Adipose tissue (tissue), 3 donors: Measurements from ENCODE around the gene ITGB5. TPM values are rescaled to one million over a fixed set of nuclear protein-coding genes. Genes with fewer than 3 reads are reported as not detected.
"Not testable (repeated sequence)": the region's sequence is repeated elsewhere in the genome, so short reads cannot be mapped to it uniquely, and the experiment has no call there.

Source experiments
- H3K27ac ChIP-seq: one replicate; pipeline ENCODE4 v1.5.1; 2013; ENCODE audit warnings: low read depth, low read length
- WGBS, 3 donors: extraction: QIAGEN DNeasy Blood & Tissue Kit; methylation state at CpG; one replicate each; pipeline ENCODE4 v1.1.7; 2013; 5-methylcytosine and 5-hydroxymethylcytosine counted together
- polyA plus RNA-seq, 3 donors: library from polyadenylated mRNA; stranded (reverse); fragments of 200-250 nt; gene quantifications; one replicate each; pipeline ENCODE4 v1.2.3, GENCODE V29; 2013
- donor health status: healthy with polysubstance abuse.
- donor health status: Bipolar disorder and iron deficiency.
- donor health status: healthy.

Gene ITGB5
- polyA plus RNA-seq, 3 donors = 17.1 to 83.8 (median 50.0) TPM

DNA sequence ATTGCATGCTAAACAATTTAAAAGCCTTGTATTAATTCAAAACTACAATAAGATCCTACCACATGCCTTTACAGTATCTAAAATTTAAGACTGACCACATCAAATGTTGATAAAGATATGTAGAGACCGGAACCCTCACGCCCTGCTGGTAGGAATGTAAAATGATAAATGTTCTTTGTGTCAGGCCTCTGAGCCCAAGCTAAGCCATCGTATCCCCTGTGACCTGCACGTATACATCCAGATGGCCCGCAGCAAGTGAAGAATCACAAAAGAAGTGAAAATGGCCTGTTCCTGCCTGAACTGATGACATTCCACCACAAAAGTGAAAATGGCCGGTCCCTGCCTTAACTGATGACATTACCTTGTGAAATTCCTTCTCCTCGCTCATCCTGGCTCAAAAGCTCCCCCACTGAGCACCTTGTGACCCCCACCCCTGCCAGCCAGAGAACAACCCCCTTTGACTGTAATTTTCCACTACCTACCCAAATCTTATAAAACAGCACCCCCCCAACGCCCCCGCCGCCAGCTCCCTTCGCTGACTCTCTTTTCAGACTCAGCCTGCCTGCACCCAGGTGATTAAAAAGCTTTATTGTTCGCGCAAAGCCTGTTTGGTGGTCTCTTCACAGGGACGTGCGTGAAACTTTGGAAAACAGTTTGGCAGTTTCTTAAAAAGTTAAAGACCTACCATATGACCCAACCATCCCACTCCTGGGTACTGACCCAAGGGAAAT, 59.5 kb downstream of the ITGB5 start:
- H3K27ac ChIP-seq = not testable (repeated sequence)
- WGBS, 3 donors = 86 to 92% (median 91%) methylated on average over 15 of the region's 15 CpGs

- no peak overlapping the region for H3K27ac ChIP-seq
Measured at GRCh38 chr3:124826703-124827102, 60.5 kb downstream of the ITGB5 start.

DNA sequence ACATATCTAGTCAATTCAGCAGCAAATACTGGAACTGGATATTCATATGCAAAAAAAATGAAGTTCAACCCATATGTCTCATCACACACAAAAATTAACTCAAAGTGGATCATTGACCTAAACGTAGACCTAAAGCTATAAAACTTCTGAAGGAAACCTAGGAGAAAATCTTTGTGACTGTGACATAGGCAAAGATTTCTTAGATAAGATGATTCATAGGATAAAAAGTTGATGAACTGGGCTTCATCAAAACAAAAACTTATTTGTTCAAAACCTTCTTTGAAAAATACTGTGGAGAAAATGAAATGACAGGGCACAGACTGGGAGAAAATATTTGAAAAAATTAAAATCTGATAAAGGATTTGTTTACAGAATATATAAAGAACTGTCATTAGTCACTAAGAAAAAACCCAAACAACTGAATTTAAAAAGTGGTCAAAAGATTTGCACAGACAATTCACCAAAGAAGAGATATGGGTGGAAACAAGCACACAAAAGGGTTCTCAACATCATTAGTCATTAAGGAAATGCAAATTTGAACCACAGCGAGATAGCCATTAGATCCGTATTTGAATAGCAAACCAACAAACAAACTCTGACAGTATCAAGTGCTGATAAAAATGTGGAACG, 62.8 kb downstream of the ITGB5 start:
- WGBS, 3 donors = 93 to 95% (median 95%) methylated on average over 4 of the region's 4 CpGs
- no peak overlapping the region for H3K27ac ChIP-seq

More at GRCh38 chr3:124826703-124827102, 60.5 kb downstream of the ITGB5 start:
- 28 to 65% (median 30%) methylated on average over 3 of the region's 3 CpGs for WGBS, 3 donors

DNA sequence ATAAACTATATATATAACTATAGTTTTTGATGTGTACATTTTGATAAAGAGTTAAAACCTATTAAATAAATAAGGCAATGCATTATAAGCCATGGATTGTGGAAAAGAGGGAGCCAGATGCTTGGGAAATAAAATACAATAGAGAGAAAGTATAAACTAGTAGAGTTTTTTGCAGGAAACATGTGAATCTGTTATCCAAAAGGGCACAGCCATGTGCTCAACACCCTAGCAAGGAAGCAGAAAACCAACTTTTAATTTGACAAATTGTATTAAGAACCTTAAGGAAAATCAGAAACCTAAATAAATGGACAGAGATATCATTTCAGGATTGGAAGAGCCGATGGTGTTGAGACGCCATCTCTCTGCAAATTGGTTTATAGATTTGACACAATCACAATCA, 63.5 kb downstream of the ITGB5 start:
- WGBS, 3 donors = 74 to 99% (median 99%) methylated on average over 2 of the region's 2 CpGs
- no peak overlapping the region for H3K27ac ChIP-seq

GRCh38 chr3:124823206-124823605, 64.0 kb downstream of the ITGB5 start:
- H3K27ac ChIP-seq = no peak overlapping the region
- WGBS, 3 donors = 54 to 100% (median 77%) methylated on average over 1 of the region's 1 CpG

GRCh38 chr3:124821356-124821755, 65.8 kb downstream of the ITGB5 start:
- no peak overlapping the region for H3K27ac ChIP-seq
- 93 to 97% (median 94%) methylated on average over 6 of the region's 6 CpGs for WGBS, 3 donors

- WGBS, 3 donors = 60 to 86% (median 69%) methylated on average over 9 of the region's 9 CpGs
- no peak overlapping the region for H3K27ac ChIP-seq
Measured at GRCh38 chr3:124818398-124819091, 68.6 kb downstream of the ITGB5 start.

DNA sequence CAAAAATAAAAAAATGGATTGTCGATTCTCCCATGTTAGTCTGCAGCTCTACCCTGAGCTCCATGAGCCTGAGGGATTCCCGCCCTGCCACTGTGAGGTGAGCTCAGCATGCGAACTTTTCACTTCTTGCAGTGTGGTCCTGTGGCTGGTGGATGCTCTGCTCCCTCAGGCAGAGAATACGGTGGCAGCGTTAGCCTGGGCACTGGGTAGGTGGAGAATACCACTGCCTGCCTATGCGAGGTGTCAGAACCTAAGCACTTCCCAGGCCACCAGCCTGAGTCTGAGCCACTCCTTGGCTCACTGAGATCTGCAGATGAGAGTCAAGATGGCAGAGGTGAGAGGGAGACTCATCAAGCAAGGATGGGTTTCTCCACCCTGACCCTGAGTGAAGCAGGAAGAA, 70.1 kb downstream of the ITGB5 start:
- WGBS, 3 donors = 95 to 98% (median 97%) methylated on average over 6 of the region's 6 CpGs
- no peak overlapping the region for H3K27ac ChIP-seq

DNA sequence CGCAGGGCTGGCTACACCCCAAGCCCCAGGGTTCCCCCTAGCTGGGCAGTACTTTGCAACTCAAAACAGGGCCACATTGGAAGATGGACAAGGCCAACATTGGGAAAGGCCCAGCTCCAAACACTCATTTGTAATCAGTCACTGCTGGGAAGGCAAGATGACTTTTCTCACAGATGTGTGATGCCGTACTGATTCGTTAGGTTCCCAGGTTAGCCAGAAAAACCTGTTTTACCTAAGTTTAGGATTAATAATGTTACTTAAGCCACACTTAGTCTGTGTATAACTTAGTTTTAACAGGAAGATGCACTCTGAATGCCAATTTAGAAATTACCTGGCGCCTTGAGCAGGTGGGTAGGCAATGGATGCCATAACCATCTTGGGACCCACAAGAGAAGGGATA, 71.0 kb downstream of the ITGB5 start:
- H3K27ac ChIP-seq = no peak overlapping the region

GRCh38 chr3:124815781-124816180, 71.4 kb downstream of the ITGB5 start:
- H3K27ac ChIP-seq = no peak overlapping the region

More for the DNA sequence above, 71.0 kb downstream of the ITGB5 start:
- 91 to 96% (median 96%) methylated on average over 4 of the region's 4 CpGs for WGBS, 3 donors

DNA sequence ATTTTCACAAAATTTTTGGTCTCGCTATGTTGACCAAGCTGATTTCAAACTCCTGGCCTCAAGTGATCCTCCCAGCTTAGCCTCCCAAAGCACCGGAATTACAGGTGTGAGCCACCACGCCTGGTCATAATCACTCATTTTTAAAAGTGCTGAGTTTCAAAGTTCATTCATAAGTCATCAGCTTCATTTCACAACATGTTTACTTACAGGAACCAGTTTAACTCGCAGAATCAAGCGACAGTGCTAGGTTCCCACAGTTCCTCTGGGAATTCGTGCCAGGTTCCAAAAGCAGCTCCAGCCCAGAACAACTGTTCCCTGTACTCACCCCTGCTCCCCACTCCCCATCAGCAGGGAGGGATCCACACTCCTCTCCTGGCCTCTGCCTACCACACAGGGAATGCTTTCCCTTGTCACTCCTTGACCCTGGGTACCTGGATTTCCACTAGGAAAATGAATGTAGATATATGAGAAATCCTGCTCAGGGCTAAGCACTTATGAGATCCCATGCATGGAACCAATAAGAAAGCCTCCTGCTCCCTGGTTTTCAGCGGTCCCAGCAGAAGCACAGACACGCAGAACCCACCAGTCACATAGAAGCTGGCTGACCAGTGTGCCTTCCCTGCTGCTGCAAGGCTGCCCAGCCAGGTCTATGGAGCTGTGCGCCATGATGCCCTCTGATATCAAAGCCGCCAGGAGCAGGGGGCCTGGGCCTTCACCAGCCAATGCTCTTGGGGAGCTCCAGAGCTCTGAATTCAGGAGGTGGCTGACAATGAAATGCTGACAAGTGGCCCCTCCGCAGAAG, 72.3 kb downstream of the ITGB5 start:
- 68 to 91% (median 88%) methylated on average over 11 of the region's 11 CpGs for WGBS, 3 donors
- H3K27ac ChIP-seq = no peak overlapping the region

More at GRCh38 chr3:124815781-124816180, 71.4 kb downstream of the ITGB5 start:
- 84 to 95% (median 88%) methylated on average over 5 of the region's 5 CpGs for WGBS, 3 donors

DNA sequence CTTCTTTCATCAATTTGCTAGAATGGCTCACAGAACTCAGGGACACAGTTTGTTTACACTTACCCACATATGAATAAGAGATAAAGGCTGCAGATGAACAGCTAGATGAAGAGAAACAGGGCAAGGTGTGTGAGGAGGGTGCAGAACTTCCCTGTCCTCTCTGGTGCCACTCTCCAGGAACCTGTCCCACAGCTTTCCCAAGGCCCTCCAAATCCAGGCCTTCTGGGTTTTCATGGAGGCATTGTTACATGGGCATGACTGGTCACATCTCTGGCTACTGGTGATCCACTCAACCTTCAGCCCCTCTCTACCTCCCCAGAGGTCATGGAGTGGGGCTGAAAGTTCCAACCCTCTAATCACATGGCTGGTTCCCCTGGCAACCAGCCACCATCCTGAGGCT, 73.6 kb downstream of the ITGB5 start:
- H3K27ac ChIP-seq = peak overlapping the region; percentile 3

DNA sequence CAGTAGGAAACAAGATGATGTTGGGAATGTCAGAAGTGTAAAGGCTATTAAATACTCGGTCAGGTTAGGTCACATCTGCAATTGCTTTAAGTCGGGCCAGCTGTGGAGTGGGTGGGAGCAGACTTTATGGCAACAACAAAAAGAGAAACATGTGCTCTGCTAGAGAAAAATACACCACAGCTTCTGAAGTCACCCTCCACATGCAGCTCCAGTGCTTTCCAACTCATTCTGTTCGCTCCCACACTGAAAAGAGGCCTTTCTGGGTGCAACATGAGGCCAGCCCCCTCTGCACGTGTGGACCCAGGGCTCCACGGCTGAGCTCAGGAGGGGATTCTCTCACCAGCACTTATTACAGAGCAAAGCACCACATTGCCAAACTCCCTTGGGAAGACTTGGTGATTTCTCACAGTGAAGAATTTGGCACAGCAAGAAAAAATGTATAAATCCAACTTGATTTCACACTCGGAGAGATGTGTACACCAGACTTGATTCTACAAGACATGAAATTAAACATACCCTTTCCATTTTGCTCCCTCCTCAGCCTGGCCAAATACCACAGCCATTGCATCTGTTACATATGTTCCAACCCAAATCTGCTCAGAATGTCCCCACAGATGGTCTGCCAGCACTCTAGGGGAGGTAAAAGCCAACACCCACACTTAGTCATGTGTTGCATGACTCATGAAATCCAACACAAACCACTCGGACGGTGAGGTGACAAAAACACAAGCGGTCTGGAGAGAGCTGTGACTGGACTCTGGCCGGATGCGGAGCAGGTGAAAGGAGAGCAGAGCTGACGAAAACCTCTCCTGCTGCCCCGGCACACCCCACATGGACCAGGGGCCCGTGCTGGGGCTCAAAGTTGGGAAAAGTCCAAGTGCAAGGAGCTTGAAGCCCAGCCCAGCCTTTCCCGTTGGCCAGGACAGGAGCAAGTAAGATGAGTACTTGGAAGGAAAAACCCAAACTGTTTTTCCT, 74.6 kb downstream of the ITGB5 start:
- no peak overlapping the region for H3K27ac ChIP-seq
- 52 to 81% (median 56%) methylated on average over 15 of the region's 15 CpGs for WGBS, 3 donors

DNA sequence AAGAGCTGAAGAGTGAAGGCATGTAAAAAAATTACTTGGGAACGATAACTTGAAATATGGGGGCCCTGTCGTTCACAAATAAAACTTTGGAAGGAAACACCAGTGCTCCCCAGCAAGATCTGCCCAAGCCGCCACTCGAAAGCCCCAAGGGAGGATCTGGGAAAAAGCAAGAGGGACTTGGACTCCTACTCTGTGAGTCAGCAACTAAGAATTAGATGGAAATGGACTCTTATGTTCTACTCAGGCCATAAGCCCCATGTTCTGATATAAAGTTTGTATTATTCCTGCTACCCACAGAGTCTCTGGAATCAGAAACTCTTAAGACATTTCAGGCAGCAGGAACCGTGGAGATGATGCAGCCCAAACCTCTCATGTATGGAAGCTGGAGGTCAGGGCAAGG, 75.7 kb downstream of the ITGB5 start:
- no peak overlapping the region for H3K27ac ChIP-seq
- 62 to 84% (median 71%) methylated on average over 5 of the region's 5 CpGs for WGBS, 3 donors

- H3K27ac ChIP-seq = no peak overlapping the region
- WGBS, 3 donors = 53 to 80% (median 72%) methylated on average over 4 of the region's 4 CpGs
Measured at GRCh38 chr3:124810970-124811369, 76.2 kb downstream of the ITGB5 start.

DNA sequence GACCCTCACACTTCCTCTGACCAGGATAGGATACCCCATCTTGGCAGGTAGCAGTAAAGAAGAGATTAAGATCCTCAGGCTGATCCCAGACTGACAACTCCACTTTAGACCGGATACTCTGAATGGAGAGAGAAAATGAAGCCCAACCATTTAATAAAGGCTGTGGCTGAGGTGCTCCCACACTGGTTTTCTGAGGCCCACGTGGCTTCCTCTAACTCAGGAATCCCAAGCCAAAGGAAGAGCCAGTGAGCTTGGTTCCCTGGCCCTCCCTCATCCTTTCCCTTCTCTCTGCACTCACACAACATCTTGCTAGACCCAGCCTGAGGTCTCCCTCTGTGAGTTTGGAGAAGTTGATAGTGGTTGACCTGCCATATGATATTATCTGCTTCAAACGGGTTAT, 78.1 kb downstream of the ITGB5 start:
- H3K27ac ChIP-seq = no peak overlapping the region
- 59 to 80% (median 61%) methylated on average over 3 of the region's 3 CpGs for WGBS, 3 donors

- WGBS, 3 donors = 90 to 96% (median 93%) methylated on average over 4 of the region's 4 CpGs
- H3K27ac ChIP-seq = no peak overlapping the region
Measured at GRCh38 chr3:124805671-124806070, 81.5 kb downstream of the ITGB5 start.

GRCh38 chr3:124804875-124805274, 82.3 kb downstream of the ITGB5 start:
- no peak overlapping the region for H3K27ac ChIP-seq
- 64 to 92% (median 68%) methylated on average over 7 of the region's 7 CpGs for WGBS, 3 donors
